ENCODE measurements around the gene PRDM15. TPM values are rescaled to one million over a fixed set of nuclear protein-coding genes. Genes with fewer than 3 reads are reported as not detected.

PRDM15 gene
- polyA plus RNA-seq, 1 donor (not counting 4 experiments of a cell fraction or from before 2014, with no cell fraction given), result 5.2 TPM

DNA sequence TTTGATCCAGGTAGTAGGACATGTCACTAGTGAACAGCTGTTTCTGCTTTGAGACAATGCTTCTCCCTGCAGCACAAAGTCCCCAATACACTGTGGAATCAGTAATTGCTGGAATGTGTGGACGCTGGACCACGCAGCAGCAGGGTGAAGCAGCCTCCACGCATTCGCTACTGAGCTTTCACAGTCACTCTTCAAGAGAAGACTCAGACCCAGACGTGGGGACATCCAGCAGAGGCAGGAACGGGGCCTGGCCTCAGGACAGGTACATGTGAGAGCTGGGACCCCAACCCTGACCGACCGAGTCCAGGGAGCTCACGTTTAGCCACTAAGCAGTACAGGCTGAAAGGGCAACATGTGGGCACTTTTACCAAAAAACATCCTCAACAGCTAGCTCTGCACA, 34.1 kb upstream of the PRDM15 start:
- no peak overlapping the region for H3K4me2 ChIP-seq (ENCODE audit: control insufficient read depth, extremely low read depth, insufficient read depth, low read depth, low read length)
- peaks cover 35 to 36% of the 10 kb centered on the region in 2 experiments for H3K36me3 ChIP-seq (ENCODE audit: control insufficient read depth in 2 of 2, extremely low read depth in 1 of 2, insufficient read depth in 2 of 2, low read length in 2 of 2)
- dilution Hi-C loops (cut with MboI; ENCODE audit: extremely low pct_ligation_motif_present, low sequenced_read_pairs), result no loop called here

DNA sequence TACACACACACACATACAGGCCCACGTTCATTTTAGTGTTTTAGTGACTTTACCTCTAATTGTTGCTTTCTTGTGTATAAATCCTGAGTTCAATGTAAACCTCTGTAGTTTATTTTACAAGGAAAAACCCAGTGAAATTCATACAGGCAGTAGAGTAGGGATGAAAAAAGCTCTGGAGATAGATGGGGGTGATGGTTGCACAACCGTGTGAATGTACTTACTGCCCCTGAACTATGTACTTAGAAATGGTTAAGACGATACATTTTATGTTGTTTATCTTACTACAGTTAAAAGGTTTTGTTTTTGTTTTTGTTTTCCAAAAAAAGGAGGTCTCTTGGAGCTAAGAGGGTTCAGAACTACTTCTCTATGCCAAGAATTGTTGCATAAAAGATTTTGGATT, 29.7 kb upstream of the PRDM15 start:
- no peaks in the 10 kb centered on the region for H3K79me2 ChIP-seq (ENCODE audit: control insufficient read depth, insufficient read depth, low read length)
- H3K36me3 ChIP-seq (ENCODE audit: control insufficient read depth in 2 of 2, extremely low read depth in 1 of 2, insufficient read depth in 2 of 2, low read length in 2 of 2), result peaks cover 14 to 35% of the 10 kb centered on the region in 2 experiments
- dilution Hi-C loops (cut with MboI; ENCODE audit: extremely low pct_ligation_motif_present, low sequenced_read_pairs), result no loop called here
- H3K27ac ChIP-seq (ENCODE audit: control insufficient read depth, insufficient read depth, low read length), result no peak overlapping the region
- no peak overlapping the region for H3K4me3 ChIP-seq (ENCODE audit: control insufficient read depth in 2 of 3, extremely low read depth in 1 of 3, insufficient read depth in 2 of 3, low read depth in 1 of 3, low read length in 3 of 3)
- H3K9ac ChIP-seq (ENCODE audit: control insufficient read depth, extremely low read depth, insufficient read depth, low read length), result no peak overlapping the region
- TF ChIP-seq, protein P1, sequence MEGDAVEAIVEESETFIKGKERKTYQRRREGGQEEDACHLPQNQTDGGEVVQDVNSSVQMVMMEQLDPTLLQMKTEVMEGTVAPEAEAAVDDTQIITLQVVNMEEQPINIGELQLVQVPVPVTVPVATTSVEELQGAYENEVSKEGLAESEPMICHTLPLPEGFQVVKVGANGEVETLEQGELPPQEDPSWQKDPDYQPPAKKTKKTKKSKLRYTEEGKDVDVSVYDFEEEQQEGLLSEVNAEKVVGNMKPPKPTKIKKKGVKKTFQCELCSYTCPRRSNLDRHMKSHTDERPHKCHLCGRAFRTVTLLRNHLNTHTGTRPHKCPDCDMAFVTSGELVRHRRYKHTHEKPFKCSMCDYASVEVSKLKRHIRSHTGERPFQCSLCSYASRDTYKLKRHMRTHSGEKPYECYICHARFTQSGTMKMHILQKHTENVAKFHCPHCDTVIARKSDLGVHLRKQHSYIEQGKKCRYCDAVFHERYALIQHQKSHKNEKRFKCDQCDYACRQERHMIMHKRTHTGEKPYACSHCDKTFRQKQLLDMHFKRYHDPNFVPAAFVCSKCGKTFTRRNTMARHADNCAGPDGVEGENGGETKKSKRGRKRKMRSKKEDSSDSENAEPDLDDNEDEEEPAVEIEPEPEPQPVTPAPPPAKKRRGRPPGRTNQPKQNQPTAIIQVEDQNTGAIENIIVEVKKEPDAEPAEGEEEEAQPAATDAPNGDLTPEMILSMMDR (optimal IDR thresholded peaks at IDR 0.05 in 1 of 3, IDR thresholded peaks at IDR 0.05 in 1 of 3, conservative IDR thresholded peaks at IDR 0.05 in 1 of 3; ENCODE audit: extremely low read depth in 1 of 3, insufficient read depth in 2 of 3, low read length in 3 of 3), result no peak
- TF ChIP-seq EZH2 (IDR thresholded peaks at IDR 0.05; ENCODE audit: low read length), result no peak
- H3K9me3 ChIP-seq (ENCODE audit: control insufficient read depth, low read depth, low read length), result no peaks in the 10 kb centered on the region
- no peak for FAIRE-seq
- no peak overlapping the region for H2AFZ ChIP-seq (ENCODE audit: control insufficient read depth, low read length)
- no peaks in the 10 kb centered on the region for H4K20me1 ChIP-seq (ENCODE audit: control insufficient read depth, extremely low read depth, insufficient read depth, low read length)
- no peaks in the 10 kb centered on the region for H3K27me3 ChIP-seq (ENCODE audit: control insufficient read depth, extremely low read depth, insufficient read depth, low read length)
- H3K4me1 ChIP-seq (ENCODE audit: control insufficient read depth, extremely low read depth, insufficient read depth, low read length), result no peaks in the 10 kb centered on the region
- H3K4me2 ChIP-seq (ENCODE audit: control insufficient read depth, extremely low read depth, insufficient read depth, low read depth, low read length), result no peak overlapping the region
- no peak for DNase-seq (ENCODE audit: low read depth, low spot score)
- no peaks in the 10 kb centered on the region for H3K9me1 ChIP-seq (ENCODE audit: control insufficient read depth, extremely low read depth, insufficient read depth, low read length)

More for the DNA sequence above, 34.1 kb upstream of the PRDM15 start:
- Histone ChIP-seq H3K27ac (ENCODE audit: control insufficient read depth, insufficient read depth, low read length) (no peak overlapping the region), H2AFZ (ENCODE audit: control insufficient read depth, low read length) (no peak overlapping the region), H4K20me1 (ENCODE audit: control insufficient read depth, extremely low read depth, insufficient read depth, low read length) (no peaks in the 10 kb centered on the region), H3K27me3 (ENCODE audit: control insufficient read depth, extremely low read depth, insufficient read depth, low read length) (no peaks in the 10 kb centered on the region), H3K4me3 (ENCODE audit: control insufficient read depth in 2 of 3, extremely low read depth in 1 of 3, insufficient read depth in 2 of 3, low read depth in 1 of 3, low read length in 3 of 3) (no peak overlapping the region), H3K9me1 (ENCODE audit: control insufficient read depth, extremely low read depth, insufficient read depth, low read length) (no peaks in the 10 kb centered on the region), H3K9me3 (ENCODE audit: control insufficient read depth, low read depth, low read length) (no peaks in the 10 kb centered on the region), H3K9ac (ENCODE audit: control insufficient read depth, extremely low read depth, insufficient read depth, low read length) (no peak overlapping the region), H3K79me2 (ENCODE audit: control insufficient read depth, insufficient read depth, low read length) (no peaks in the 10 kb centered on the region), H3K4me1 (ENCODE audit: control insufficient read depth, extremely low read depth, insufficient read depth, low read length) (no peaks in the 10 kb centered on the region)
- no peak for TF ChIP-seq EZH2 (IDR thresholded peaks at IDR 0.05; ENCODE audit: low read length)
- TF ChIP-seq, protein P1 (optimal IDR thresholded peaks at IDR 0.05 in 1 of 3, IDR thresholded peaks at IDR 0.05 in 1 of 3, conservative IDR thresholded peaks at IDR 0.05 in 1 of 3; ENCODE audit: extremely low read depth in 1 of 3, insufficient read depth in 2 of 3, low read length in 3 of 3), result no peak
- DNase-seq (ENCODE audit: low read depth, low spot score) (no peak), FAIRE-seq (no peak)
